CD4-positive, alpha-beta T cell treated with Interleukin-2 at 100 ng/mL for 4 hours (primary cell): ENCODE measurements around the gene NLRP6.

ENCODE experiments used
- DNase-seq: peaks from one replicate; pipeline ENCODE4 v3.0.0-alpha.2; 2020; ENCODE audit warnings: low spot score

The NLRP6 gene

GRCh38 chr11:293852-294661, 15.8 kb downstream of the NLRP6 start:
- DNase-seq: no peak

GRCh38 chr11:294780-295179, 16.6 kb downstream of the NLRP6 start:
- DNase-seq: no peak

GRCh38 chr11:295351-296170, 17.4 kb downstream of the NLRP6 start:
- no peak for DNase-seq

- DNase-seq: no peak
Observed at GRCh38 chr11:296171-297050, 18.2 kb downstream of the NLRP6 start.

- no peak for DNase-seq
Observed at GRCh38 chr11:297051-297585, 18.9 kb downstream of the NLRP6 start.

GRCh38 chr11:297586-298405, 19.6 kb downstream of the NLRP6 start:
- no peak for DNase-seq

- no peak for DNase-seq
Observed at GRCh38 chr11:298406-299065, 20.3 kb downstream of the NLRP6 start.

- DNase-seq: no peak
Observed at GRCh38 chr11:299081-299891, 21.1 kb downstream of the NLRP6 start, which contains the start of gene IFITM5. Gene IFITM5 (minus strand): TSS chr11:299526. CDS start chr11:299490, 36 bp downstream.

GRCh38 chr11:299951-300735, 21.9 kb downstream of the NLRP6 start:
- no peak for DNase-seq

- DNase-seq: no peak
Observed at GRCh38 chr11:303363-303762, 25.2 kb downstream of the NLRP6 start.

- no peak for DNase-seq
Observed at GRCh38 chr11:304061-304506, 25.9 kb downstream of the NLRP6 start.

- DNase-seq: peak; percentile 75
Observed at GRCh38 chr11:304915-305843, 27.0 kb downstream of the NLRP6 start.

- DNase-seq: no peak
Observed at GRCh38 chr11:305844-306211, 27.6 kb downstream of the NLRP6 start.

- DNase-seq: no peak
Observed at GRCh38 chr11:306645-307371, 28.6 kb downstream of the NLRP6 start.

GRCh38 chr11:307766-308708, 29.8 kb downstream of the NLRP6 start, which contains the start of gene IFITM2:
Gene IFITM2 (plus strand): TSS chr11:307816. CDS start chr11:308193, 377 bp downstream.
- peak; percentile 41 for DNase-seq
